IMR-90 (cell line): ENCODE data around the gene FATE1. TPM values are rescaled to one million over a fixed set of nuclear protein-coding genes. Genes with fewer than 3 reads are reported as not detected.

ENCODE experiments used
- ATAC-seq: fragments of 200-7000 bp; cut with Tn5 transposase; 2 replicates; pipeline ENCODE4 v1.9.1; 2020; ENCODE audit warnings: low read depth, mild to moderate bottlenecking, moderate library complexity
- Bru-seq: library from RNA; stranded (reverse); fragments of 400-500 nt; gene quantifications from one replicate; lab custom pipeline; 2021; lab: Mats Ljungman, UMichigan
- BruChase-seq, 2 experiments: library from RNA; stranded (reverse); fragments of 400-500 nt; gene quantifications; one replicate each; lab custom pipeline; 2021; lab: Mats Ljungman, UMichigan
- BruUV-seq: library from RNA; stranded (reverse); fragments of 400-500 nt; replicated peaks from 2 replicates; lab custom pipeline; 2021; lab: Mats Ljungman, UMichigan
- CTCF ChIA-PET: fragments of 300-600 bp; formaldehyde crosslinking; extraction: SDS; loops from one replicate; lab custom pipeline; 2021; ENCODE audit warnings: antibody characterized with exemption; lab: Yijun Ruan, JAX
- POLR2A ChIA-PET: fragments of 300-600 bp; sonication (Branson Sonifier 250); formaldehyde crosslinking; loops from one replicate; lab custom pipeline; 2022; ENCODE audit warnings: antibody characterized with exemption; ENCODE audit not compliant: unreplicated experiment; lab: Charles Lee
- DNase-seq: peaks from one replicate; pipeline ENCODE4 v3.0.0; 2013
- H2AFZ ChIP-seq: replicated peaks from 2 replicates; pipeline ENCODE3; 2013; ENCODE audit warnings: low read length, mild to moderate bottlenecking; ENCODE audit not compliant: poor library complexity
- H2AK5ac ChIP-seq: 2 replicates; pipeline ENCODE4 v1.6.1; 2013; ENCODE audit warnings: low read depth, low read length, inconsistent platforms
- H2AK9ac ChIP-seq: replicated peaks from 2 replicates; pipeline ENCODE3; 2013; ENCODE audit warnings: mild to moderate bottlenecking, low read depth, low read length, moderate library complexity; ENCODE audit not compliant: poor library complexity
- H2BK120ac ChIP-seq: 2 replicates; pipeline ENCODE4 v1.6.1; 2013; ENCODE audit warnings: low read depth, low read length, inconsistent platforms
- H2BK15ac ChIP-seq: 3 replicates; pipeline ENCODE4 v1.6.1; 2013; ENCODE audit warnings: low read depth, low read length, inconsistent platforms
- H2BK20ac ChIP-seq: 2 replicates; pipeline ENCODE4 v1.6.1; 2013; ENCODE audit warnings: low read depth, mild to moderate bottlenecking, inconsistent platforms, low read length, moderate library complexity
- H2BK5ac ChIP-seq: 2 replicates; pipeline ENCODE4 v1.6.1; 2013; ENCODE audit warnings: mild to moderate bottlenecking, low read depth, low read length, inconsistent platforms; ENCODE audit not compliant: poor library complexity, severe bottlenecking
- H3K14ac ChIP-seq: replicated peaks from 2 replicates; pipeline ENCODE4 v1.6.1; 2013; ENCODE audit warnings: low read depth, low read length, inconsistent platforms
- H3K18ac ChIP-seq: 2 replicates; pipeline ENCODE4 v1.6.1; 2013; ENCODE audit warnings: low read depth, low read length, control low read depth
- H3K23ac ChIP-seq: 2 replicates; pipeline ENCODE4 v1.6.1; 2013; ENCODE audit warnings: low read depth, low read length, inconsistent platforms
- H3K27ac ChIP-seq: 2 replicates; pipeline ENCODE4 v1.5.1; 2013; ENCODE audit warnings: mild to moderate bottlenecking, control low read depth, low read length; ENCODE audit not compliant: insufficient read depth
- H3K27me3 ChIP-seq: 2 replicates; pipeline ENCODE4 v1.6.1; 2013; ENCODE audit warnings: low read length; ENCODE audit not compliant: control insufficient read depth, insufficient read depth
- H3K36me3 ChIP-seq: 2 replicates; pipeline ENCODE4 v1.6.1; 2013; ENCODE audit warnings: low read length, mixed read lengths; ENCODE audit not compliant: control insufficient read depth, insufficient read depth
- H3K4ac ChIP-seq: 2 replicates; pipeline ENCODE4 v1.6.1; 2013; ENCODE audit warnings: low read depth, low read length, inconsistent platforms
- H3K4me1 ChIP-seq: 2 replicates; pipeline ENCODE4 v1.6.1; 2013; ENCODE audit warnings: low read length, mixed read lengths; ENCODE audit not compliant: control insufficient read depth, insufficient read depth
- H3K4me2 ChIP-seq: 2 replicates; pipeline ENCODE4 v1.6.1; 2013; ENCODE audit warnings: low read depth, mild to moderate bottlenecking, control low read depth, low read length, moderate library complexity
- H3K4me3 ChIP-seq: 2 replicates; pipeline ENCODE4 v1.5.1; 2013; ENCODE audit warnings: low read depth, mild to moderate bottlenecking, control low read depth, low read length, moderate library complexity; ENCODE audit not compliant: insufficient read depth
- H3K56ac ChIP-seq: 2 replicates; pipeline ENCODE4 v1.6.1; 2013; ENCODE audit warnings: low read length, inconsistent platforms; ENCODE audit not compliant: insufficient read depth; ENCODE audit errors: extremely low read depth
- H3K79me1 ChIP-seq, 2 experiments: 2 replicates each; pipeline ENCODE4 v1.6.1; 2013; ENCODE audit warnings: low read length in 2 of 2, inconsistent platforms in 1 of 2, low read depth in 1 of 2
- H3K9ac ChIP-seq: 2 replicates; pipeline ENCODE4 v1.6.1; 2013; ENCODE audit warnings: low read depth, low read length, control low read depth
- H3K9me1 ChIP-seq: 2 replicates; pipeline ENCODE4 v1.6.1; 2013; ENCODE audit warnings: low read length, inconsistent platforms; ENCODE audit not compliant: insufficient read depth
- H3K9me3 ChIP-seq: 2 replicates; pipeline ENCODE4 v1.6.1; 2013; ENCODE audit warnings: low read length; ENCODE audit not compliant: control insufficient read depth, insufficient read depth
- H4K20me1 ChIP-seq: 2 replicates; pipeline ENCODE4 v1.6.1; 2013; ENCODE audit warnings: low read length, inconsistent platforms; ENCODE audit not compliant: insufficient read depth
- H4K5ac ChIP-seq: 2 replicates; pipeline ENCODE4 v1.6.1; 2013; ENCODE audit warnings: mild to moderate bottlenecking, low read depth, low read length, control low read depth
- H4K8ac ChIP-seq, 2 experiments: 2 replicates each; pipeline ENCODE4 v1.6.1; 2013; ENCODE audit warnings: low read depth in 2 of 2, low read length in 2 of 2, control low read depth in 1 of 2, inconsistent platforms in 1 of 2
- H4K91ac ChIP-seq: 2 replicates; pipeline ENCODE4 v1.6.1; 2013; ENCODE audit warnings: low read depth, low read length, inconsistent platforms; ENCODE audit not compliant: insufficient read depth
- BHLHE40 ChIP-seq: fragments of 150-350 bp; IDR thresholded peaks from 2 replicates; pipeline ENCODE4 v1.6.1; 2016; ENCODE audit warnings: mild to moderate bottlenecking, low read depth, low read length
- CHD1 ChIP-seq: IDR thresholded peaks from 2 replicates; pipeline ENCODE4 v1.6.1; 2012; ENCODE audit warnings: low read depth, low read length, improper control_type of control experiment
- FOS ChIP-seq: fragments of 150-350 bp; IDR thresholded peaks from 2 replicates; pipeline ENCODE4 v1.6.1; 2016; ENCODE audit warnings: low read depth, low read length
- MAFK ChIP-seq: IDR thresholded peaks from 2 replicates; pipeline ENCODE4 v1.6.1; 2012; ENCODE audit warnings: low read depth, low read length, improper control_type of control experiment
- MAZ ChIP-seq: IDR thresholded peaks from 2 replicates; pipeline ENCODE4 v1.6.1; 2012; ENCODE audit warnings: low read depth, mild to moderate bottlenecking, low read length, improper control_type of control experiment, moderate library complexity, borderline replicate concordance
- NFE2L2 ChIP-seq: fragments of 150-350 bp; IDR thresholded peaks from 2 replicates; pipeline ENCODE4 v1.6.1; 2016; ENCODE audit warnings: low read depth, mild to moderate bottlenecking, low read length
- POLR2A ChIP-seq: IDR thresholded peaks from 2 replicates; pipeline ENCODE4 v1.6.1; 2012; ENCODE audit warnings: mild to moderate bottlenecking, low read depth, low read length
- RAD21 ChIP-seq: IDR thresholded peaks from 2 replicates; pipeline ENCODE4 v1.6.1; 2012; ENCODE audit warnings: low read length, improper control_type of control experiment
- RCOR1 ChIP-seq: IDR thresholded peaks from 2 replicates; pipeline ENCODE4 v1.6.1; 2012; ENCODE audit warnings: mild to moderate bottlenecking, low read length, improper control_type of control experiment; ENCODE audit not compliant: insufficient replicate concordance
- SMC3 ChIP-seq: fragments of 150-350 bp; IDR thresholded peaks from 2 replicates; pipeline ENCODE4 v1.6.1; 2016; ENCODE audit warnings: low read depth, mild to moderate bottlenecking, antibody characterized with exemption, low read length, moderate library complexity
- WGBS, 2 experiments: methylation state at CpG; one replicate each; pipeline versions ENCODE4 v1.1.5 to v1.1.7; 2013; ENCODE audit warnings: missing lambda C conversion rate in 2 of 2; ENCODE audit not compliant: insufficient read length in 1 of 2; ENCODE audit errors: extremely low coverage in 2 of 2; 5-methylcytosine and 5-hydroxymethylcytosine counted together
- dilution Hi-C: fragments of 300-500 bp; cut with HindIII; formaldehyde crosslinking; loops from one replicate; pipeline ENCODE4 v1.14.3; 2018; ENCODE audit warnings: low sequenced_read_pairs; ENCODE audit not compliant: unreplicated experiment
- in situ Hi-C: fragments of 300-500 bp; cut with MboI; formaldehyde crosslinking; loops from 3 replicates; pipeline ENCODE4 v1.14.3; 2019; ENCODE audit warnings: low sequenced_read_pairs, inconsistent platforms, mixed read lengths
- intact Hi-C: fragments of 100-400 bp; cut with micrococcal nuclease; formaldehyde crosslinking; loops from 2 replicates; pipeline ENCODE4 v1.10.0; 2022
- long read RNA-seq: library from polyadenylated mRNA; unstranded; transcript quantifications from one replicate; pipeline ENCODE4 v2.0.0, GENCODE V29; 2021; ENCODE audit not compliant: unreplicated experiment
- polyA plus RNA-seq, 3 experiments: library from polyadenylated mRNA; depleted of rRNA; stranded (reverse); fragments of >200 nt; gene quantifications; 2 replicates each; pipeline ENCODE4 v1.2.3, GENCODE V29; 2012; ENCODE audit warnings: low replicate concordance in 1 of 3
- total RNA-seq: library from RNA; depleted of rRNA; stranded (reverse); fragments of >200 nt; gene quantifications from 2 replicates; pipeline ENCODE4 v1.2.3, GENCODE V29; 2012; rRNA removed
- TF ChIP-seq, protein P1 (sequence below): conservative IDR thresholded peaks from 2 replicates; pipeline ENCODE4 v1.5.1; 2012; ENCODE audit warnings: mild to moderate bottlenecking, low read depth, low read length, improper control_type of control experiment

The FATE1 gene, protein sequence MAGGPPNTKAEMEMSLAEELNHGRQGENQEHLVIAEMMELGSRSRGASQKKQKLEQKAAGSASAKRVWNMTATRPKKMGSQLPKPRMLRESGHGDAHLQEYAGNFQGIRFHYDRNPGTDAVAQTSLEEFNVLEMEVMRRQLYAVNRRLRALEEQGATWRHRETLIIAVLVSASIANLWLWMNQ
- total RNA-seq (not detected in 2 replicates), polyA plus RNA-seq (2012; rRNA removed) (not detected in 2 replicates), Bru-seq, nascent RNA (not detected), BruChase-seq, experiment 1, labeled RNA remaining after a 6-hour chase (not detected), BruChase-seq, experiment 2, labeled RNA remaining after a 2-hour chase (not detected)
- not detected in 2 replicates for polyA plus RNA-seq (2012; cell fraction: cytosol; rRNA removed)
- polyA plus RNA-seq (2012; cell fraction: nucleus; rRNA removed; ENCODE audit: low replicate concordance): not detected in 2 replicates
- long read RNA-seq: 0 reads

DNA sequence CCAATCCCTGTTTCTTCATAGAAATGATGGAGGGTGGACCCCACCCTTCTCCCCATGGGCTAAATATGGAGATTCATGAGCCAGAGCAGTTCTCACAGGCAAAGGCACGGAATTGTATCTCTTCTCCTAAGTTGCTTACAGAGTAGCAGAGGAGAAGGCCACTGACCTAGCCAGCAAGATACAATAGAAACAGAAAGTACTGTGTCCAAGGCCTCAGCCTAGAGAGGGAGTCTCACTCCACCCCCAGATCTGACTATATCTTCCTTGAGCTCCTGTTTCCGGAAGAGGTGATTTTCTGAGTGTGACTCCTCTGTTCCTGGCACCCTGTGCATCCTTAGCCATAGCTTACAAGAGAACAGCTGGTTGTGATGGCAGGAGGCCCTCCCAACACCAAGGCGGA is at the start of gene FATE1:
FATE1 (plus strand) TSS at position 284 of the 400 bp plus-strand sequence; CDS start at position 369, 85 bp downstream.
- H4K91ac ChIP-seq: no peak within 1 kb of the TSS
- no peak within 1 kb of the TSS for H2BK20ac ChIP-seq
- no peak within 1 kb of the TSS for H3K4me2 ChIP-seq
- no peak within 1 kb of the TSS for H2AK5ac ChIP-seq
- H2BK120ac ChIP-seq: no peak within 1 kb of the TSS
- no peaks in the 10 kb centered on the region for H4K20me1 ChIP-seq
- no peak within 1 kb of the TSS for H3K14ac ChIP-seq
- dilution Hi-C loops (no loop called here), in situ Hi-C loops (no loop called here), intact Hi-C loops (no loop called here)
- no peak for TF ChIP-seq MAZ
- TF ChIP-seq, protein P1, sequence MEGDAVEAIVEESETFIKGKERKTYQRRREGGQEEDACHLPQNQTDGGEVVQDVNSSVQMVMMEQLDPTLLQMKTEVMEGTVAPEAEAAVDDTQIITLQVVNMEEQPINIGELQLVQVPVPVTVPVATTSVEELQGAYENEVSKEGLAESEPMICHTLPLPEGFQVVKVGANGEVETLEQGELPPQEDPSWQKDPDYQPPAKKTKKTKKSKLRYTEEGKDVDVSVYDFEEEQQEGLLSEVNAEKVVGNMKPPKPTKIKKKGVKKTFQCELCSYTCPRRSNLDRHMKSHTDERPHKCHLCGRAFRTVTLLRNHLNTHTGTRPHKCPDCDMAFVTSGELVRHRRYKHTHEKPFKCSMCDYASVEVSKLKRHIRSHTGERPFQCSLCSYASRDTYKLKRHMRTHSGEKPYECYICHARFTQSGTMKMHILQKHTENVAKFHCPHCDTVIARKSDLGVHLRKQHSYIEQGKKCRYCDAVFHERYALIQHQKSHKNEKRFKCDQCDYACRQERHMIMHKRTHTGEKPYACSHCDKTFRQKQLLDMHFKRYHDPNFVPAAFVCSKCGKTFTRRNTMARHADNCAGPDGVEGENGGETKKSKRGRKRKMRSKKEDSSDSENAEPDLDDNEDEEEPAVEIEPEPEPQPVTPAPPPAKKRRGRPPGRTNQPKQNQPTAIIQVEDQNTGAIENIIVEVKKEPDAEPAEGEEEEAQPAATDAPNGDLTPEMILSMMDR: no peak
- no peak for TF ChIP-seq RCOR1
- no peak for TF ChIP-seq MAFK
- TF ChIP-seq CHD1: no peak
- TF ChIP-seq POLR2A: no peak
- TF ChIP-seq NFE2L2: no peak
- no peak for TF ChIP-seq FOS
- TF ChIP-seq RAD21: no peak
- no peak for TF ChIP-seq BHLHE40
- no peak for TF ChIP-seq SMC3
- H3K36me3 ChIP-seq: no peaks in the 10 kb centered on the region
- H4K8ac ChIP-seq: no peak within 1 kb of the TSS
- no peaks in the 10 kb centered on the region; the same call in 1 of the 2 replicates for H3K9me3 ChIP-seq
- DNase-seq: no peak
- 40% methylated on average over 1 of the region's 3 CpGs; no CpG with 5 or more reads in 1 of the 2 experiments for whole genome bisulfite sequencing, 2 experiments
- no peak within 1 kb of the TSS for H2AFZ ChIP-seq
- POLR2A ChIA-PET: no interaction called here
- no peak within 1 kb of the TSS for H3K18ac ChIP-seq
- no peak for ATAC-seq
- H3K27ac ChIP-seq: no peak within 1 kb of the TSS
- H3K4ac ChIP-seq: no peak within 1 kb of the TSS
- no peak within 1 kb of the TSS for H3K23ac ChIP-seq
- CTCF ChIA-PET: no interaction called here
- H3K27me3 ChIP-seq: no peaks in the 10 kb centered on the region; the same call in 1 of the 2 replicates
- H3K79me1 ChIP-seq: no peaks in the 10 kb centered on the region
- no peak within 1 kb of the TSS for H3K4me3 ChIP-seq
- no TSS peak for BruUV-seq
- H3K9me1 ChIP-seq: no peaks in the 10 kb centered on the region
- H2AK9ac ChIP-seq: no peak within 1 kb of the TSS
- no peak within 1 kb of the TSS for H2BK5ac ChIP-seq
- no peak within 1 kb of the TSS for H2BK15ac ChIP-seq
- H3K56ac ChIP-seq: no peak within 1 kb of the TSS
- no peak within 1 kb of the TSS for H3K9ac ChIP-seq
- no peaks in the 10 kb centered on the region for H3K4me1 ChIP-seq
- H4K5ac ChIP-seq: no peak within 1 kb of the TSS
